Chondrocyte (in vitro differentiated cells): ENCODE results near the gene ADAMTS13. TPM values are rescaled to one million over a fixed set of nuclear protein-coding genes. Genes with fewer than 3 reads are reported as not detected.

ENCODE experiments used
- DNase-seq: peaks from one replicate; pipeline ENCODE4 v3.0.0; 2021; ENCODE audit warnings: mixed read lengths, low spot score
- H3K27ac Mint-ChIP-seq: one replicate; pipeline ENCODE4 v1.8.0; 2021; ENCODE audit warnings: mild to moderate bottlenecking, moderate library complexity, mixed read lengths; ENCODE audit not compliant: unreplicated experiment
- H3K27me3 Mint-ChIP-seq: 2 replicates; pipeline ENCODE4 v1.8.0; 2021; ENCODE audit warnings: low read depth, mixed read lengths
- H3K36me3 Mint-ChIP-seq: 2 replicates; pipeline ENCODE4 v1.8.0; 2021; ENCODE audit warnings: low read depth, mixed read lengths
- H3K4me1 Mint-ChIP-seq: 2 replicates; pipeline ENCODE4 v1.8.0; 2021; ENCODE audit warnings: low read depth, mild to moderate bottlenecking, mixed read lengths
- H3K4me3 Mint-ChIP-seq: one replicate; pipeline ENCODE4 v1.8.0; 2021; ENCODE audit warnings: mild to moderate bottlenecking, moderate library complexity, mixed read lengths; ENCODE audit not compliant: unreplicated experiment
- H3K9me3 Mint-ChIP-seq: 2 replicates; pipeline ENCODE4 v1.8.0; 2021; ENCODE audit warnings: low read depth, mixed read lengths
- CTCF ChIP-seq: fragments of 200-600 bp; sonication (generic); IDR thresholded peaks from 2 replicates; pipeline ENCODE4 v1.5.0; 2021; ENCODE audit warnings: antibody characterized with exemption, mild to moderate bottlenecking, moderate library complexity
- total RNA-seq: library from RNA; stranded (reverse); gene quantifications from 3 replicates; pipeline ENCODE4 v1.2.1, GENCODE V29; 2021

Gene ADAMTS13
- total RNA-seq, 1 donor from 2014 or later = 5.7 TPM

GRCh38 chr9:133491656-133491925 is 69.4 kb downstream of the ADAMTS13 start:
- no peak for TF ChIP-seq CTCF
- H3K9me3 Mint-ChIP-seq = no peaks in the 10 kb centered on the region
- H3K4me1 Mint-ChIP-seq = peaks cover 28% of the 10 kb centered on the region
- peaks cover 3% of the 10 kb centered on the region for H3K27me3 Mint-ChIP-seq
- no peaks in the 10 kb centered on the region for H3K36me3 Mint-ChIP-seq
- DNase-seq = no peak
- H3K4me3 Mint-ChIP-seq = no peak overlapping the region
- H3K27ac Mint-ChIP-seq = peak overlapping the region; percentile 90

- Mint-ChIP-seq H3K36me3 (no peaks in the 10 kb centered on the region), H3K27ac (peak overlapping the region; percentile 90), H3K4me3 (no peak overlapping the region), H3K4me1 (peaks cover 28% of the 10 kb centered on the region), H3K27me3 (peaks cover 6% of the 10 kb centered on the region), H3K9me3 (no peaks in the 10 kb centered on the region)
- no peak for DNase-seq
- TF ChIP-seq CTCF = peak; percentile 11
Measured at GRCh38 chr9:133492061-133493021, 70.2 kb downstream of the ADAMTS13 start.

GRCh38 chr9:133493428-133493827 is 71.3 kb downstream of the ADAMTS13 start:
- no peak for TF ChIP-seq CTCF
- H3K36me3 Mint-ChIP-seq = no peaks in the 10 kb centered on the region
- H3K9me3 Mint-ChIP-seq = no peaks in the 10 kb centered on the region
- H3K4me3 Mint-ChIP-seq = no peak overlapping the region
- no peak overlapping the region for H3K27ac Mint-ChIP-seq
- peaks cover 13% of the 10 kb centered on the region for H3K27me3 Mint-ChIP-seq
- H3K4me1 Mint-ChIP-seq = peaks cover 28% of the 10 kb centered on the region
- DNase-seq = no peak

GRCh38 chr9:133493845-133494540 is 71.8 kb downstream of the ADAMTS13 start:
- Mint-ChIP-seq H3K9me3 (no peaks in the 10 kb centered on the region), H3K36me3 (no peaks in the 10 kb centered on the region), H3K27me3 (peaks cover 17% of the 10 kb centered on the region), H3K4me3 (no peak overlapping the region), H3K4me1 (peaks cover 26% of the 10 kb centered on the region), H3K27ac (no peak overlapping the region)
- TF ChIP-seq CTCF = no peak
- no peak for DNase-seq

- peaks cover 19% of the 10 kb centered on the region for H3K4me1 Mint-ChIP-seq
- peaks cover 17% of the 10 kb centered on the region for H3K27me3 Mint-ChIP-seq
- H3K36me3 Mint-ChIP-seq = no peaks in the 10 kb centered on the region
- H3K9me3 Mint-ChIP-seq = no peaks in the 10 kb centered on the region
- H3K27ac Mint-ChIP-seq = no peak overlapping the region
- DNase-seq = no peak
- no peak for TF ChIP-seq CTCF
- H3K4me3 Mint-ChIP-seq = no peak overlapping the region
Measured at GRCh38 chr9:133494636-133495326, 72.6 kb downstream of the ADAMTS13 start.
